HL-60 (cell line): ENCODE measurements around the gene PDE4B.

Experiments
- DNase-seq, 2 experiments: peaks; one replicate each; pipeline ENCODE4 v3.0.0-alpha.2; 2010 to 2020; ENCODE audit warnings: low read depth in 1 of 2, low spot score in 1 of 2
- H3K27ac ChIP-seq: fragments of 250-450 bp; sonication (Bioruptor Pico); replicated peaks from 2 replicates; pipeline ENCODE4 v1.5.1; 2020; ENCODE audit warnings: mild to moderate bottlenecking, moderate library complexity
- H3K27me3 ChIP-seq: fragments of 250-450 bp; sonication (Bioruptor Pico); 2 replicates; pipeline ENCODE4 v1.5.1; 2021; ENCODE audit warnings: mild to moderate bottlenecking, moderate library complexity; ENCODE audit not compliant: insufficient read depth, poor library complexity, severe bottlenecking
- H3K4me3 ChIP-seq: replicated peaks from 2 replicates; pipeline ENCODE4 v1.5.1; 2011; ENCODE audit warnings: mild to moderate bottlenecking, control low read depth, low read length; ENCODE audit not compliant: insufficient read depth
- CTCF ChIP-seq: IDR thresholded peaks from one replicate; pipeline ENCODE4 v1.5.1; 2011; ENCODE audit warnings: low read length, control low read depth, inconsistent platforms; ENCODE audit not compliant: insufficient read depth
- GABPA ChIP-seq: IDR thresholded peaks from 2 replicates; pipeline ENCODE4 v1.6.1; 2012; ENCODE audit warnings: low read depth
- POLR2AphosphoS5 ChIP-seq: IDR thresholded peaks from 2 replicates; pipeline ENCODE4 v1.6.1; 2012; ENCODE audit warnings: low read depth
- REST ChIP-seq: IDR thresholded peaks from 2 replicates; pipeline ENCODE4 v1.6.1; 2012; ENCODE audit warnings: low read depth; ENCODE audit not compliant: insufficient replicate concordance
- SPI1 ChIP-seq: IDR thresholded peaks from 2 replicates; pipeline ENCODE4 v1.6.1; 2012; ENCODE audit warnings: low read depth, mild to moderate bottlenecking, borderline replicate concordance

PDE4B gene

GRCh38 chr1:66300280-66300971 is 507.7 kb downstream of the PDE4B start:
- no peak overlapping the region for H3K27ac ChIP-seq
- TF ChIP-seq POLR2AphosphoS5 (no peak), SPI1 (no peak), GABPA (no peak), CTCF (no peak), REST (no peak)
- DNase-seq: no peak
- no peaks in the 10 kb centered on the region for H3K27me3 ChIP-seq
- H3K4me3 ChIP-seq: no peak overlapping the region

- Histone ChIP-seq H3K27ac (no peak overlapping the region), H3K27me3 (no peaks in the 10 kb centered on the region), H3K4me3 (no peak overlapping the region)
- DNase-seq: no peak
- TF ChIP-seq GABPA: no peak
- no peak for TF ChIP-seq CTCF
- no peak for TF ChIP-seq SPI1
- TF ChIP-seq POLR2AphosphoS5: no peak
- TF ChIP-seq REST: no peak
Observed at GRCh38 chr1:66300972-66301451, 508.3 kb downstream of the PDE4B start.

- no peak for DNase-seq
- Histone ChIP-seq H3K27ac (no peak overlapping the region), H3K27me3 (no peaks in the 10 kb centered on the region), H3K4me3 (no peak overlapping the region)
- no peak for TF ChIP-seq POLR2AphosphoS5
- TF ChIP-seq REST: no peak
- TF ChIP-seq GABPA: no peak
- no peak for TF ChIP-seq CTCF
Observed at GRCh38 chr1:66302184-66302742, 509.6 kb downstream of the PDE4B start.
